Endodermal cell (in vitro differentiated cells): ENCODE measurements around the gene DELE1. TPM values are rescaled to one million over a fixed set of nuclear protein-coding genes. Genes with fewer than 3 reads are reported as not detected.
A peak's percentile ranks its signal among the peaks of the same experiment; 100 is the strongest.

Experiments used
- DNase-seq: peaks from one replicate; pipeline ENCODE4 v3.0.0-alpha.2; 2017
- H3K27ac ChIP-seq: 2 replicates; pipeline ENCODE4 v1.5.1; 2013; ENCODE audit warnings: mild to moderate bottlenecking, low read depth, low read length, moderate library complexity
- H3K27me3 ChIP-seq: 2 replicates; pipeline ENCODE4 v1.6.1; 2013; ENCODE audit warnings: mild to moderate bottlenecking, low read length, moderate library complexity; ENCODE audit not compliant: insufficient read depth, control insufficient read depth, poor library complexity, severe bottlenecking
- H3K36me3 ChIP-seq: 2 replicates; pipeline ENCODE4 v1.7.0; 2013; ENCODE audit warnings: mild to moderate bottlenecking, low read length, moderate library complexity; ENCODE audit not compliant: control insufficient read depth, insufficient read depth
- H3K4me1 ChIP-seq: one replicate; pipeline ENCODE4 v1.7.0; 2013; ENCODE audit warnings: low read length; ENCODE audit not compliant: control insufficient read depth, insufficient read depth
- H3K4me3 ChIP-seq: 2 replicates; pipeline ENCODE4 v1.5.1; 2013; ENCODE audit warnings: mild to moderate bottlenecking, low read length, moderate library complexity
- H3K9ac ChIP-seq: 2 replicates; pipeline ENCODE4 v1.6.1; 2013; ENCODE audit warnings: mild to moderate bottlenecking, low read length, moderate library complexity; ENCODE audit not compliant: poor library complexity, severe bottlenecking; ENCODE audit errors: extremely low read depth
- H3K9me3 ChIP-seq: 2 replicates; pipeline ENCODE4 v1.6.1; 2013; ENCODE audit warnings: mild to moderate bottlenecking, low read length, moderate library complexity; ENCODE audit not compliant: control insufficient read depth
- H3K27ac Mint-ChIP-seq: 2 replicates; pipeline ENCODE4 v1.8.0; 2020; ENCODE audit warnings: mixed read lengths
- H3K27me3 Mint-ChIP-seq: 2 replicates; pipeline ENCODE4 v1.8.0; 2021; ENCODE audit warnings: mild to moderate bottlenecking, mixed read lengths; ENCODE audit not compliant: insufficient read depth
- H3K36me3 Mint-ChIP-seq: 2 replicates; pipeline ENCODE4 v1.8.0; 2020; ENCODE audit warnings: low read depth, mixed read lengths
- H3K4me1 Mint-ChIP-seq: 2 replicates; pipeline ENCODE4 v1.8.0; 2020; ENCODE audit warnings: mixed read lengths
- H3K4me3 Mint-ChIP-seq: 2 replicates; pipeline ENCODE4 v1.8.0; 2020; ENCODE audit warnings: mild to moderate bottlenecking, moderate library complexity, mixed read lengths
- H3K9me3 Mint-ChIP-seq: 2 replicates; pipeline ENCODE4 v1.8.0; 2020; ENCODE audit warnings: mild to moderate bottlenecking, mixed read lengths
- CTCF ChIP-seq: fragments of 200-600 bp; sonication (generic); conservative IDR thresholded peaks from 2 replicates; pipeline ENCODE4 v1.5.0; 2021; ENCODE audit warnings: antibody characterized with exemption, mild to moderate bottlenecking
- WGBS, 2 experiments: methylation state at CpG; one replicate each; pipeline versions ENCODE4 v1.1.5 to v1.1.7; 2013; ENCODE audit warnings: missing lambda C conversion rate in 2 of 2, mixed read lengths in 1 of 2; ENCODE audit not compliant: insufficient coverage in 1 of 2, insufficient read length in 1 of 2; 5-methylcytosine and 5-hydroxymethylcytosine counted together
- total RNA-seq, 2 donors: library from RNA; stranded (reverse); fragmentation: NEBNext Ultra II Directional in 1 of 2; extraction: Animal tissue kit (Norgen Biotek cat#: 25700) in 1 of 2; gene quantifications; 2 replicates in 1 of 2; 3 replicates in 1 of 2; pipeline ENCODE4 v1.2.1, GENCODE V29; 2021

Gene DELE1
- total RNA-seq, 2 donors from 2014 or later: 66.5 to 71.4 TPM

GRCh38 chr5:141880961-141881801, 42.5 kb upstream of the DELE1 start:
- no peak for DNase-seq
- Mint-ChIP-seq H3K4me3 (no peak overlapping the region), H3K27ac (no peak overlapping the region), H3K4me1 (peaks cover 20% of the 10 kb centered on the region), H3K27me3 (peaks cover 63% of the 10 kb centered on the region), H3K36me3 (no peaks in the 10 kb centered on the region), H3K9me3 (no peaks in the 10 kb centered on the region)
- H3K4me1 ChIP-seq: peaks cover 5% of the 10 kb centered on the region
- no peak overlapping the region for H3K4me3 ChIP-seq
- peak overlapping the region; percentile 12 for H3K27ac ChIP-seq
- no peak for TF ChIP-seq CTCF
- 57 to 62% methylated on average over 7 to 8 of the region's 8 CpGs for WGBS, 2 experiments
- H3K9me3 ChIP-seq: no peaks in the 10 kb centered on the region
- no peaks in the 10 kb centered on the region for H3K36me3 ChIP-seq
- H3K27me3 ChIP-seq: peaks cover 49% of the 10 kb centered on the region
- no peak overlapping the region for H3K9ac ChIP-seq

GRCh38 chr5:141881886-141882285, 41.8 kb upstream of the DELE1 start:
- Histone ChIP-seq H3K27ac (peak overlapping the region; percentile 12), H3K36me3 (no peaks in the 10 kb centered on the region), H3K9ac (no peak overlapping the region), H3K27me3 (peaks cover 49% of the 10 kb centered on the region), H3K9me3 (no peaks in the 10 kb centered on the region), H3K4me3 (no peak overlapping the region), H3K4me1 (peaks cover 5% of the 10 kb centered on the region)
- peaks cover 20% of the 10 kb centered on the region for H3K4me1 Mint-ChIP-seq
- no peak overlapping the region for H3K4me3 Mint-ChIP-seq
- H3K27me3 Mint-ChIP-seq: peaks cover 63% of the 10 kb centered on the region
- WGBS, 2 experiments: 38% methylated on average over 4 of the region's 4 CpGs; no CpG with 5 or more reads in 1 of the 2 experiments
- no peaks in the 10 kb centered on the region for H3K36me3 Mint-ChIP-seq
- DNase-seq: no peak
- no peak for TF ChIP-seq CTCF
- H3K27ac Mint-ChIP-seq: no peak overlapping the region
- H3K9me3 Mint-ChIP-seq: no peaks in the 10 kb centered on the region

GRCh38 chr5:141882594-141883183, 41.0 kb upstream of the DELE1 start:
- 16 to 32% methylated on average over 5 to 13 of the region's 13 CpGs for WGBS, 2 experiments
- Mint-ChIP-seq H3K4me1 (peaks cover 14% of the 10 kb centered on the region), H3K4me3 (peak overlapping the region; percentile 26), H3K9me3 (no peaks in the 10 kb centered on the region), H3K27me3 (peaks cover 63% of the 10 kb centered on the region), H3K36me3 (no peaks in the 10 kb centered on the region), H3K27ac (no peak overlapping the region)
- Histone ChIP-seq H3K9ac (no peak overlapping the region), H3K27ac (peak overlapping the region; percentile 86), H3K4me3 (peak overlapping the region; percentile 69), H3K9me3 (no peaks in the 10 kb centered on the region), H3K27me3 (peaks cover 49% of the 10 kb centered on the region), H3K36me3 (no peaks in the 10 kb centered on the region), H3K4me1 (peaks cover 5% of the 10 kb centered on the region)
- DNase-seq: no peak
- no peak for TF ChIP-seq CTCF
